Measurements from ENCODE around the gene HPCAL1. TPM values are rescaled to one million over a fixed set of nuclear protein-coding genes. Genes with fewer than 3 reads are reported as not detected.

Gene HPCAL1
- total RNA-seq, 6 experiments from 2014 or later, result 36.3 to 60.3 (median 57.2) TPM

DNA sequence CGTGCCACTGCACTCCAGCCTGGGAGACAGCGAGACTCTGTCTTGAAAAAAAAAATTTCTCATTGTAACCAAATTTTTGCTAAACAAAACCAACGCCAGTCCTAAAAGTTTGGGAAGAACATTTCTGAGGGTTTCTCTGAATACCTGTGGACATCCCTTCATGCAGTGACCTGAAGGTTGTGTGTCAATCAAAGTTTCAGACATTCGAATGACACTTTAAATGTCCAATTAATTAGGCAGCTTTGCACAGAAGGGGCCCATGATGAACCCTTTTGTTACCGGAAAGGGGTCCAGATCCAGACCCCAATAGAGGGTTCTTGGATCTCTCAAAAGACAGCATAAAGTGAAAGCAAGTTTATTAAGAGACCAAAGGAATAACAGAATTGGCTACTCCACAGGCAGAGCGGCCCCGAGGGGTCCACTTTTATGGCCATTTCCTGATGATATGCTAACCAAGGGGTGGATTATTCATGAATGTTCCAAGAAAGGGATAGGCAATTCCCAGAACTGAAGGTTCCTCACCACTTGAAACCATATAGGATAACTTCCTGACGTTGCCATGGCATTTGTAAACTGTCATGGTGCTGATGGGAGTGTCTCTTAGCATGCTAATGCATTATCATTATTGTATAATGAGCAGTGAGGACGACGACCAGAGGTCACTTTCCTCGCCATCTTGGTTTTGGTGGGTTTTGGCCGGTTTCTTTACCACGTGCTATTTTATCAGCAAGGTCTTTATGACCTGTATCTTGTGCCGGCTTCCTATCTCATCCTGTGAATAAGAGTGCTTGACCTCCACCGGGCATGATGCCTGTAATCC, 27.5 kb upstream of the HPCAL1 start:
- Mint-ChIP-seq H3K9me3 (no peaks in the 10 kb centered on the region), H3K36me3 (ENCODE audit: low read depth) (no peaks in the 10 kb centered on the region), H3K4me1 (ENCODE audit: low read depth) (peaks cover 35% of the 10 kb centered on the region), H3K27ac (no peak overlapping the region), H3K27me3 (ENCODE audit: insufficient read depth) (peaks cover 5% of the 10 kb centered on the region), H3K4me3 (no peak overlapping the region)
- no peak for TF ChIP-seq CTCF (IDR thresholded peaks at IDR 0.05)
- DNase-seq, result no peak

- no peaks in the 10 kb centered on the region for H3K9me3 Mint-ChIP-seq
- peaks cover 5% of the 10 kb centered on the region for H3K27me3 Mint-ChIP-seq (ENCODE audit: insufficient read depth)
- no peak overlapping the region for H3K27ac Mint-ChIP-seq
- no peak for TF ChIP-seq CTCF (IDR thresholded peaks at IDR 0.05)
- H3K4me1 Mint-ChIP-seq (ENCODE audit: low read depth), result peaks cover 27% of the 10 kb centered on the region
- no peak overlapping the region for H3K4me3 Mint-ChIP-seq
- H3K36me3 Mint-ChIP-seq (ENCODE audit: low read depth), result no peaks in the 10 kb centered on the region
- DNase-seq, result no peak
Measured at GRCh38 chr2:10276481-10277292, 26.0 kb upstream of the HPCAL1 start.

GRCh38 chr2:10277293-10278028, 25.2 kb upstream of the HPCAL1 start:
- Mint-ChIP-seq H3K4me1 (ENCODE audit: low read depth) (peaks cover 27% of the 10 kb centered on the region), H3K27ac (peak overlapping the region; percentile 81; the same call in 1 of the 2 replicates), H3K36me3 (ENCODE audit: low read depth) (no peaks in the 10 kb centered on the region), H3K9me3 (no peaks in the 10 kb centered on the region), H3K27me3 (ENCODE audit: insufficient read depth) (peaks cover 5% of the 10 kb centered on the region), H3K4me3 (no peak overlapping the region)
- no peak for DNase-seq
- no peak for TF ChIP-seq CTCF (IDR thresholded peaks at IDR 0.05)

DNA sequence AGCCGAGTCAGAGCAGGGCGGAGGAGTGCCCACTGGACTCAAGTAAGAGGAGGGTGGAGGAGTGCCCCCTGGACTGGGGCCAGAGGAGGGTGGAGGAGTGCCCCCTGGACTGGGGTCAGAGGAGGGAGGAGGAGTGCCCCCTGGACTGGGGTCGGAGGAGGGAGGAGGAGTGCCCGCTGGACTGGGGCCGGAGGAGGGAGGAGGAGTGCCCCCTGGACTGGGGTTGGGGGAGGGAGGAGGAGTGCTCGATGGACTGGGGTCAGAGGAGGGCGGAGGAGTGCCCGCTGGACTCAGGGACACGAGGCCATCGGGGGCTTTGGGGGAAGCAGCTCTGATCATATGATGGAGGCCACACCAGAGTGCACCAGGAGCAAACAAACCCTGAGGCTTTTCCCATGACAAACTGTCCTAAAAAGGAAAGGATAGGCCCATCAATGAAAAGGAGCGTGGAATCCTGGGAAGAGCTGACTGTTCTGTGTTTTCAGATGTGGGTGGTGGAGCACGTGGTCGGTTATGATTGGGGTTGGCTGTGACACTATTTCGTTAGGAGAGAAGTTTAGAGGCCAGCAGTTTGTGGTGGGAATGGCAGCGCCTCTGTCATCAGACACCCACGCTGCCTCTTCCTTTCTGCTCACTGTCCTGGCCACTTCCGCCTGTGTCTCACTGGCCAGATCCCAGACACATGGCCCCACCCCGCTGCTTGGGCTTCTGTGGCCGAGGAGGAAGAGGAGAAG, 24.5 kb upstream of the HPCAL1 start:
- no peaks in the 10 kb centered on the region for H3K9me3 Mint-ChIP-seq

More for the DNA sequence above, 24.5 kb upstream of the HPCAL1 start:
- Mint-ChIP-seq H3K27me3 (ENCODE audit: insufficient read depth) (peaks cover 3% of the 10 kb centered on the region), H3K36me3 (ENCODE audit: low read depth) (no peaks in the 10 kb centered on the region), H3K4me3 (peak overlapping the region; percentile 36; the same call in 1 of the 2 replicates), H3K4me1 (ENCODE audit: low read depth) (peaks cover 34% of the 10 kb centered on the region), H3K27ac (peak overlapping the region; percentile 81)
- DNase-seq, result peak; percentile 37
- no peak for TF ChIP-seq CTCF (IDR thresholded peaks at IDR 0.05)
